RPMI7951 (cell line): Measurements from ENCODE around the gene FSIP1. TPM values are rescaled to one million over a fixed set of nuclear protein-coding genes. Genes with fewer than 3 reads are reported as not detected.

ENCODE experiments used
- DNase-seq: peaks from one replicate; pipeline ENCODE4 v3.0.0-alpha.2; 2012; ENCODE audit warnings: low read depth
- total RNA-seq: library from RNA; depleted of rRNA; stranded (reverse); fragments of >200 nt; shearing (Covaris generic); gene quantifications from 2 replicates; pipeline ENCODE4 v1.2.3, GENCODE V29; 2014

The FSIP1 gene
- total RNA-seq, 1 experiment from 2014 or later: 1.9 TPM

DNA sequence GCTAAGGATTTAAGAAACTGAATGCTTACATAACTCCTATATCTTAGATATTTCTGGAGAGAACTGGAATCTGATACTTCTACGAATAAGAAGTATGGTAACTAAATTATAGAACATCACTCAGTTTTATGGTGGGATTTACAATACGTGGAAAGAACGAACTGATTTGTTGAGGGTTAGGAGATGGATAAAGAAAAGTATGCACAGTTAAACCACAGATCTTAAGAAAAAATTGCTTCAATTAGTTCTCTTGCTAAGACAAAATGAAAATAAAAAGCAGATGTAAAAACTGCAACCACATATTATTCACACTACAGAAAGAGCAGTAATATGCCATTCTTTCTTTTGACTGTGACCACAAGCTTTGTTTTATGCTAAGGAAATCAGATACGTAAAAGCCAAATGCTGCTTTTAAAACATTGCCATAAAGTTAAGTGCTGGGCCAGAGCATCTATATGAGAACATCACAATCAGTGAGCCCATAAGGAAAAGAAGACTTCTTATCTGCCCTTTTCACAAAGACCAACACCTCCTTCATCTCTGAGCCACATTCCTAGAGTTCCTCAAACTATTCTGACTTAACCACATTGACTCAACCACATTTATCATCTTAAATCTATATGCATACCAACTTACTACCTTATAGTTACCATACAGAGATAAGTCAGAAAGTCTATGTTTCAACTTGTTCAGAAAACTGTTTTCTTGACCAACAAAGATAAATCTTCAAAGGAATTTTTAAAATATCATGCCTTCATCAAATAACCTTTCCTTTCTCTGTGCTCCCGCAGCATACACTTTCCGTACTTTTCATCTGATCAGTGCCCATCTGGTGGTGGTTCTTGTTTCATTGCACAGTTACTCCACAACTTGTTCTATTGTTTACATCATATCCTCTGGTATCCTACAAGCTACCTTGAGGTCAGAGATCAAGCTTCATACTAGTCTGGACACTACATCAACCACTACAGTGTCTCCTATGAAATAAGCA, 61.7 kb downstream of the FSIP1 start:
- peak; percentile 80 for DNase-seq

DNA sequence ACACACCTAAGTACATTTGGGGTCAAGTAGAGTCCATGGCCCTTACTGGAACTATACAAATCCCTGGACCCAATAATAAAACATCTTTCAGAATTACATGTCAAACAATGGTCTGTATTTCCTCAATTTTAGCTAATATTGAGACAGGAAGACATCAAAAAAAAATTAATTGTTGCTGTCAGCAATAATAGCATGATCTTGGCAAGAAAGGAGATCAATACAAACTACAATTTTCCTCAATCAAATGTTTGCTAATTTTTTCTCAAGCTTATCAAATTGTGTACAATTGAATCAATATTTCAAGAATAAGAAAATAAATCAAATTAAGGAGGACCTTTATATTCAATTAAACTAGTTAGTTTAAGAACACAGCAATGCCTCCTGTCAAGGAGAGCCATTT, 62.6 kb downstream of the FSIP1 start:
- DNase-seq: no peak

DNA sequence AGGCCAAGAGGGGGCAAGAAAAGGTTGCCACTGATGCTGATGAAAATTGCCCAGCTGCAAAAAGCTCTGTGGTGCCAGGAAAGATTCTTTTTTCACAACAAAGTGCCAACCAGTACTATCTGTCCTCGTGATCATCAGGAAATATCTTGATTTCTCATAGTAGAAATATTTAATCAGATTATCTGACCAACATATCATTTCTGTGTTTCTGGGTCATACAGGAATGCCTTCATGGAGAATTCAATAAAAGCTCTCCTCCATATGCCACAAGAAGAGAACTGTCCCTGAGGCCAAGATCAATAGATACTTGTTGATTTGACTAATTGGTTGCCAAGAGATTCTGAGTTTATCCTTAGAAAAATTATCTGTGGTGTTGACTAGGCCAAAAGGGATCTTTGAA, 63.5 kb downstream of the FSIP1 start:
- no peak for DNase-seq

DNA sequence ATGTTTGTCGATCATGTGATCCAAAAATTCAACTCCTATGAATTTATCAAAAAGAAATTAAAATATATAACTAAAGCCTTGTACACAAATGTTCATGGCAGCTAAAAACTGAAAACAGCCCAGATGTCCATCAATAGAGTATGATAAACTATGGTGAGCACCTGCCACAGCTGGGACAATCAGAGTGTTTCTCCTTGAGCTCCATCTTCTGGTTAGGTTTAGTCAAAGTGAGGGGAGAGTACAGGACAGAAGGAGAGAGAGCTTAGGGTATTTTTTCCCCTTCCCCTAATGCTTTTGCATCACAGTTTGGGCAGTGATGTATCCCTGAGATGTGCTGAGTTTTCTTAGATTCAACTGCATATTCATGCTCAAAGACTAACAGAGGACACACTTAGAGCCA, 65.5 kb downstream of the FSIP1 start:
- no peak for DNase-seq

DNA sequence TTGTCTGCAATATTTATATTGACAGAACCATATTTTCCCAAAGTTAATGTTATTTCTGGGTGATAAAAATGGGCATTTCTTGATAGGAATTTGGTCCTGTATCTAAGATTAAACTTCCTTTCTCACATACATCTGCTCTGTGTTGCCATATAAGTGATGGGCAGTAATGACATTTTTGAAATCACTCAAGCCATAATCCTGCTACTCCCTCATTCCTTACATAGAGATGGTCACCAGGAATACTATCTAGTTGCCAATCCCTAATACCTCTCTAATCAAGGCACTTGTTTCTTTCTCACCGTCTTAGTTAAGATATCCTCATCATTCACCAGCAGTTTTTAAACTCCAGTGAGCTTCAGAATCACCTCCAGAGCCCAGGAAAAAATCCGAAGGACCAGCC, 68.4 kb downstream of the FSIP1 start:
- DNase-seq: no peak

DNA sequence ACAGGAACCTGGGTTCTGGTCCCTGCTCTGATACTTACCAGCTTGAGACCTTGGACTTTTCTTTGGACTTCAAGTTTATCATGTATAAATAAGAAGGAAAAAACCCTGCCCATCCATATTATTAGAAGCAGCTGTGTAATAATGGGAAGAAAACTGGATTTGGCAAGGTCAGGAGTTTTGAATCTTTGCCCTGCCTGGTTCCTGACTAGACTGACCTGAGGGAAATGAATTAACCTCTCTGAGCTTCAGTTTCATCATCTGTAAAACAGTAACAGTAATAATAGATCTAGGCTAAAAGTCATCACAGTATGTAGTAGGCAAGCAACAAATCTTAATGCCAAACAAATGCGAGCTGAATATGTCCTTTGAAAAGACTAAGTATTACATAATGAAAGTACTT, 68.8 kb downstream of the FSIP1 start:
- no peak for DNase-seq

DNA sequence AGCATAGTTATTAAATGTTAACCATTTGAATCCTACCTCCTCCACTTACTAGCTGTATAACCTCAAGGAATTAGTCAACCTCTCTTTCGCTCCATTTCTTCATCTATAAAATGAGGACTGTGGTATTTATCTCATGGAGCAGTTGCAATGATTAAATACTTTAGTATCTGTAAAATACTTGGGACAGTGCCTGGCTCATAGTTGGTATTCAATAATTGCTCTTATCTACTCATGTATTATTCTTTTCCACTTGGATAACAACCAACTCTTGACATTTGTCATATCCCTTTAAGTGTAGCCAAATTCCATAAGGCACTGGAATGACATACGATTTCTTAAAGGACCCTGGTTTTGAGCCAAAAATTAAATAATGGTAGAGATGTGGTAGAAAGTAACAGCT, 72.0 kb downstream of the FSIP1 start:
- DNase-seq: no peak

DNA sequence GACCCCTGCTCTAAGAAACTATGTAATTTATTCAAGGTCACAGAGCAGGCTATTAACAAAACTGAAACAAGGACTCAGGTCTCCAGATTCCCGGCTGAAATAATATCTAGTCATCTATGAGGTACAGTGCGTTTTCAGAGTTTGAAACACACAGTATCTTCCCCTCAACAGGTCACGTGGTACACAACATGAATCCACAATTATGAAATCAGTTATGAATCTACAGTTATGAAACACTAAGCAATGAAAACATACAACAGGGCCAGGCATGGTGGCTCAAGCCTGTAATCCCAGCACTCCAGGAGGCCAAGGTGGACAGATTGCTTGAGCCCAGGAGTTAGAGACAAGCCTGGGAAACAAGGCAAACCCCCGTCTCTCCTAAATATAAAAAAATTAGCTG, 72.7 kb downstream of the FSIP1 start:
- no peak for DNase-seq

DNA sequence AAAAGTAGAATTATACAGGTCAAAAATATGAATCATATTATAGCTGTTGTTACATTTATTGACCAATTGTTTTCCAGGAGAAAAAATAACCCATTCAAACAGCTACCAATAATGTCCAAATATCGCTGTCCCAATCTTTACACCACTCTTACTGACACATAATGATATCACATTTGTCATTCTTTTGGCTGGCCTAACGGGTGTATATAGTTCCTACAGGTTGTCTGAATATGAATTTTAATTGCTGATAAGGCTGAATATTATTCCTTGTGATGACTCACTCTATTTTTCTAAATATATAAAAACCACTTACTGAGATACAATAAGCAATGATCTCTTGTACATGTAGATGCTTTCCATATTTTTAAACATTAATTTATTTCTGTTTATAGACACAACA, 76.4 kb downstream of the FSIP1 start:
- no peak for DNase-seq

DNA sequence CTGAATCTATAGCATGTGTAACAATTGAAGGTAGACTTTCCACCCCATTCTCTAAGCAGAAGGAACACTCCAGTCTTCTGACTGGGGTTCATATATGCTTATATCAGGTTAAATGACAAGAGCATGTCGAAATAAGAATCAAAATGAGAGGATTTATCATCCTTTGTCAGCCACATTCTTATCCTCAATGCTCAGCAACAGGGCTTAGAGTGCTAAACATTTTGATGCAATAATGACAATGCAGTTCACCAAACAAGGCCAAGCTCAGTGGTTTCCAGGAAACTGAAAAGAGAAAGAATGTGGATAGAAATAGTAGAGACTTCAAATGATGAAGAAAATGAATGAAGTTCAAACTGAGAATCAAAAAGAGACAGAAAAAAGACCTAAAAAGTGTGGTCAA, 78.0 kb downstream of the FSIP1 start:
- DNase-seq: no peak

DNA sequence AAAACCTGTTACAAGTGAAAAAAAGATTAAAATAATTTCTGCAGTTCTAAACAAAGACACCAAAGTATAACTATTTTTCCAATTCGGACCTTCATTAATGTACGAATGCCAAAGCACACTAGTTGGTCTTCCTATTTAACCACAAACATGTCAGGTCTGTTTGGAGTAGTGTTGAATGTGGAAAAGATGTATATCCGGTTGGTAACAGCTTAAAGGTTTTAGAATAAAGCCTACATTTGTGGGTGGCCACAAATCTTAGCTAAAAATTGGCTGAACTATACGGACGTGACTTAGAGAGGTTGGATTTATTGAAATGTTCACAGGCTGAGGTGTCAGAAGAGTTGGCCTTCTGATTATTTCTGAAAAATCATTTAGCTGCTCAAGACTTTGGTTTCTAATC, 78.4 kb downstream of the FSIP1 start:
- DNase-seq: no peak

DNA sequence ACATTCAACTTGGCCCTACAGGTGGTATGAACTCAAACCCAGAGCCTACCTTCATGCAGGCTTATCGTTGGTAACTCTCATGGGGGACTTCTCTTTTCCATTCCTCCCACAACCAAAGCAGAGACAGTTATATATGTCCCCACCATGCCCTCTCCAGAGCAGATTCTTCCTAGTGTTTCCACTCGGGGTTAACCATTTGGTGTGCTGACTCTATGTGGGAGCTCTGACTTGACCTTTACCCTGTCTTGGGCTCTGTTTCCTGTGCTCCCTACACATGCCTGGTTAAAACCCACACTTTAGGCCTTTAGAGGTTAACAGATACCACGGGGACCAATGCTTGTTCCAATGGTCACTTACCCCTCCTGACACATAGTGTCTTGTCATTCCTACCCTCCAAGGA, 80.7 kb downstream of the FSIP1 start:
- no peak for DNase-seq

DNA sequence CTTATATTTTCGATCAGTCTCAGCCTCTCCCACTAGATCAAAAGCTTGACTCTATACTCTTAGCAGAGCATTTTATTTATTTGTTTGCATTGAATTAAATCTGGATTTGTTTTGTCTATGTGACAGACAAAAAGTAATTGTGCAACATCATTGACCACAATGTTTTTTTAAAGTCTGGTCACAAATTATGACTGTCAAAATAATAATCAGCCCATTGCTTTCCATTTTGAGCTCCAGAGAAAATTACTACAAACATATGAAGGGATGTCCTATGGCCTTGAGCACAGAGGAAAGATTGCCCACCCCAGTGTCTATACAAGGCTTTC, 82.3 kb downstream of the FSIP1 start:
- DNase-seq: no peak

DNA sequence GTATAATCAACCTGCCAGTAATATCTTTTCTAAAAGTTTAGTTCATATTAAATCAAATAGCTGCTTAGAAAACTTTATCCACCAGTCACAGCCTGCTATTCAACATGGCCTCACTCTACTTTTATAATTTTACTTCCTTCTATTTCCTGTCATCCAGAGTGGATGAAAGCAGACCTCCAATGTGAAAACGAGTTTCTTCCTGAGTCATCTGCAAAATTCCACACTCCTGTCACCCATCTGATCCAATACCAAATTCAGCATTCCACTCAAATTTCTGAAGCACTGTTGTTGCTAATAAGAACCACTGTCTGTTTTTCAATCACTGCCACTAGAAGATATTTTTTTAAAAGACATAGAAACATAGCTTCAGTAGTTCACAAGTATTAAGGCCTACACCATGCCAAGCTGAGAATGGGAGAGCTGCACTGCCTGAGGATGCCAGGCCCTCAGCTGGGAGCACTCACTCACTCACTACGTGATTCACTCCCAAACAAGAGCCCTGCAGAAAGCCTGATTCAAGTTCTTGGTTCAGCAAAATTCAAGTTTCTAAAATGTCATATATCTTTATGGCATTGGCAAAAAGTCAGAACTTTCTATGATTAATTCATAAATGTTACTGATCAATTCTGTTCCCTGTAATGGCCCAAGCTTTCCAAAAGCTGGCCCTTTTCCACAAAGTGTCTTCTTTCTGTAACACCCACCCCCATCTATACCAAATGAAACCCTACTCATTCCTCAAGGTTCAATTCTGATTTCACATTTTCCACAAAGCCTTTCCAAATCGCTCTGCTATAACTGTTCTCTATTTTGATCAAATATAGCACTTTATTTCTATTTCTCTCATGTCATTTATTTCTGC, 82.9 kb downstream of the FSIP1 start:
- peak; percentile 45 for DNase-seq

DNA sequence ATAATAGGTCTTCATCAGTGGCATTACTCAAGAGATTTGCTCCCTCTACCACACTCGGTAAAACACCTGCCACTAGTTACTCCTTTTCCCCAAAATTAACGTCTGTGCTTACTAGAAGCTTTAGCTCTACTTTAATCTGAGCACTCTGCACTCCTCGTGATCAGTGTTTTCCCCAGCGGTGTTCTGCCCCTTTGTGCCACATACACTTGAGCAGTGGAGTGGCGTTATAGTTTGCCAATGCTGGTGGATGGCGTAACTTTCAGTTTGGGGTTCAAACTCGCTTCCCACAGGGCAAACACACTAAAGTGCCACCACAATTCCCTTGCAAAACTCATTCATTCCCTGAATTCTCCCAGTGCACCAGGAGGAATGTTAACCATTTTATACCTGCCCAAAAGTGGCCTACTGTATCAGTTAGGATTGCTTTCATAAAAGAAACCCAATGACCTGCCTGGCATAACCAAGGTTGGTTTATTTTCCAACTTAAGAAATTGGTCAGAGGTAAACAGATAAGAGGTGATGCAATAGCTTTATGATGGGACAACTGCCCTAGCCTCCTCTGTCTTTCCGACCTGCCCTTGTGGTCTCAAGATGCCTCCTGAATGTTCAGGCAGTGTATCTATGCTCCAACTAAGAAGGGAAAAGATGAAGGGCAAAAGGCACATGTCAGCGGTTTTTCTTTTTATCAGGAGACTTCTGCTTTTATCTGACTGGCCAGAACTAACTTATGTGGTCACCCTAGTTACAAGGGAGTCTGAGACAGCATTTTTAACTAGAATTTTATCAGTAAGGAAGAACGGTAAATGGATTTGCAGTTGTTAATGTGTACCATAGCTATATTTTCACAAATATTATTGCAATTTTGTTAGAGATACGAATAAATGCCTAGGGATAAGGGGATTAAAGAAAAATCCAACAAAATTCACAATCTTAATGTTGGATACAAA, 83.9 kb downstream of the FSIP1 start:
- no peak for DNase-seq

DNA sequence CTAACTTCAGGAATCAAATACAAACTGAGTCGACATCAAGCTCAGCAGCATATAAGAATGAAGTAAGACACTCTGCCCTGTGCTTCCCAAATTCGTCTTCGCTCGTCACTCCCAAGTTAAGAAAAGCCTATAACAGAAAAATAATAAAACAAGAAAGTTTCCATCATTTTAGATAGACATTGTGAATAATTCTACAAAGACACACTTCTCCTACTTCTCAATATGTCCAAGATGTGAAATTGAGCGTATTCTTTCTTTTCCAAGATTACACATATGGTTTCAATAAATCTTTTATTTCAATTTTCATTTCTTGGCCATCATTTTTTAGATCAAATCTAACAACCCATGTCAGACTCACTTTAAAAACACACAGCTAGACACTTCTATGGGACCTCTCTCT, 85.1 kb downstream of the FSIP1 start:
- DNase-seq: no peak

DNA sequence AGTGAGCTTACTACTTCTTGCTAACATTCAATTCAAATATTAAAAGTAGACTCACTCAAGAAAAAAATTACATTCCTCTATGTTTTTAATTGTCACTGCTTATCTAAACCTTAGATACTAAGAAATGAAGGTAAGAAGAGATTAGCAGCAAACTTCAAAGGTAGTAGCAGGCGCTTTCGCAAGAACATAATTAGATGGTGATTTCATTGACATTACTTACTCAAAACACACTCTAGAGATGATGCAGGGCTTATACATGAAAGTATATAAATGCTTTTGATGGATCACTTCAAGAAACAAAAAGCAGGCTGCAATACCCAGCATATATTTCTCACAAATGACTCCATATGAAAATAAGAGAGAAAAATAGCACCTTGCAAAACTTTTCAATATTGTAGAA, 86.8 kb downstream of the FSIP1 start:
- no peak for DNase-seq

DNA sequence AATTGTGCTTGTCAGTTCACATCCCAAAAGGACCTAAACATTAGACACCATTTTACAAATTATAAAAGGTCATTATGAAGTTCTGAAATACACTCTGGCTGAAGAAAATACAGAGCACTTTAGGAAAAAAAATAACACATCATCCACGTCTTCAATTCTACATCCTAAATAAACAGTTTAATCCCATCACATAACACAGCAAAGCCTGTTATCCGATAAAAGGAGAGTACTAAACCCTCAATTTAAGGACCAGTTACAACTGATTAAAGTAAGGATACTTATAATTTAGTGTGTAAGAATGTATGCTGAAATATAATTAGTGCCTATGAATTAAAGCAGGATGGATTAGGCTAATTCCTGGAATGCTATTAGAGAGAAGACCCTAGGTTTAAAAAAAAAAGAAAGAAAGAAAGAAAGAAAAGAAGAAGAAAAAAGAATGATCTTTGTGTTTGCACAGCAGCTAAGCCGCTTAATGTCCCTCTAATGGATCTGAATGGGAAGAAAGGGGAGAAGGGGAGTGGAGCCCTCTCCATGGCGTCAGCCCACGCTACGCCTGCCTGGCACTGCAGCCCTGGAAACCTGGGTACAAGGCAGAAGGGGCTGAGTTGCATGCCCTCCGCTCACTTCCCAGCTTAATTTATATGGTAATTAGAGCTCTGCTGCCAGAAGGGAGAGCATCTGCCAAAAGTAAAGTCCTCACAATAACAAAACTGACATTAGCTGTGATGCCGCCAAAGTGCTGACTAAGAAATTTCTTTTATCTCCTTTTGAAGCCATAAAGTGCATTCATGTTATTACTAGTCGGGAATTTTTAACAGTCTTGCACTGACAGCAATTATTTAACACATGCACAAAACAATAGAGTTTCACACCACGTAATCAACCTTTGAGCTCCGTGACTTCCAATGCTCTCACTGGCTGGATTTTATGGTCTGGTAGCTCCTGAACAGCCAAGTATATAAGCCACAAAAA, 90.0 kb downstream of the FSIP1 start:
- no peak for DNase-seq

DNA sequence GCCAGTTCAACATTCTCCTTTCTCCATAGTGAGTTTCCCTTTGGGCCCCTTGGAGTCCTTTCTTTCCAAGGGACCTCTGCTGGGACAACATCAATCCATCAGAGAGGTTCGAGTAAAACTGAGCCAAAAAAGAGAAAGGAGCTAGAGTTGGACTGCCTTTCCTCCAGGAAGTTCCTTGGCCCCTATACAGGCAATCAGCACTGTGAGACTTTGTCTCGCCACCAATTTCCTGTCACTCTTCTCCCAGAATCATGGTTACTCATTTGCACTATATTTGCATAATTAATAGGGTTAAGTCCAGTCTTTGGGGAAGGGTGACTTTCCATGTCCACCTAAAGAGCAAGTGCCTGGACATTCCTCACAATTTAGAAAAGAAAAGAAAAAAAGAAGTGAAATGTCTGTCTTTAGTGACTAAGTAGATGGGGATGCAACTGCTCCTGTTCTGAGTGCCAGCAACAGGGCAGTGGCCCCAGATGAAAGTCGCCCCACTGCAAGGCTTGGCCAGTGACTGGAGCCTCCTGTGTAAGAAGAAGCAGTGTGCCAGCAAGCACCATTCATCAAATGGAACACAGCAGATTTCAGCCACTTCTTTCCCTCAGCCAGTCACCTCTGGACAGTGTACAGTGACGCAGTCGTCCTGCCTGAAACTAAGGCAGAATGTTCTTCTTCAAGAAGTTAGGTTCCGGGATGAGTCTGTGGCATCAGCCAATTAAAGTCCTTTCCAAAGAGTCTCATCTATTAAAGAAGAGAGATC, 91.6 kb downstream of the FSIP1 start:
- DNase-seq: no peak

DNA sequence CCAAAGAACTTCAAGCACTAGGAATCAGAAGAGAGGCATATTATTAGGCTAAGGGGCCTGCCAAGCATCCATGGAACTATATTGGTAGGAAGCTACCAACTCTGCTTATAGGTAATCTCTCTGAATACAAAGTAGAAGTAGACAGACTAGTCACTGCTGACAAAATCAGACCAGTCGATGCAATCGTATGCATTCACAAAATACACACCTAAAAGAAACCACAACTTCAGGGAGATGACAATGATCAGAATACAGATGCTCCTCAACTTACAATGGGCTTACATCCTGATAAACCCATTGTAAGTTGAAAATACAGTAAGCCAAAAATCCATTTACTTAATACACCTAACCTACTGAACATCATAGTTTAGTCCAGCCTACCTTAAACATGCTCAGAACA, 94.7 kb downstream of the FSIP1 start:
- DNase-seq: no peak
